Activated CD4-positive, CD25-positive, alpha-beta regulatory T cell treated with anti-CD3 and anti-CD28 coated beads, Interleukin-2, amount 50 U/mL, for 24 hours (primary cell): Measurements from ENCODE around the gene ZNF8.
A peak's percentile ranks its signal among the peaks of the same experiment; 100 is the strongest.
"Not testable (repeated sequence)": the region's sequence is repeated elsewhere in the genome, so short reads cannot be mapped to it uniquely, and the experiment has no call there.

ENCODE experiments used
- ATAC-seq, 2 donors: fragments of 150-1000 bp; cut with Tn5 transposase; one replicate each; pipeline ENCODE4 v1.10.0; 2021; ENCODE audit warnings: mild to moderate bottlenecking in 1 of 2, moderate library complexity in 1 of 2

ZNF8 gene

GRCh38 chr19:58338336-58338735 lies 59.6 kb downstream of the ZNF8 start:
- ATAC-seq: no peak

GRCh38 chr19:58338825-58339558 lies 60.2 kb downstream of the ZNF8 start:
- ATAC-seq: no peak

GRCh38 chr19:58345558-58345957 lies 66.8 kb downstream of the ZNF8 start:
- peak; percentile 22 to 26 for ATAC-seq

- peak; percentile 89 to 94 for ATAC-seq
Measured at GRCh38 chr19:58346961-58347929, 68.5 kb downstream of the ZNF8 start.

- ATAC-seq: not testable (repeated sequence)
Measured at GRCh38 chr19:58348080-58348479, 69.3 kb downstream of the ZNF8 start.

GRCh38 chr19:58349590-58349989 lies 70.8 kb downstream of the ZNF8 start:
- ATAC-seq: no peak

GRCh38 chr19:58350001-58350861 lies 71.5 kb downstream of the ZNF8 start:
- ATAC-seq: no peak

GRCh38 chr19:58350871-58351557 lies 72.3 kb downstream of the ZNF8 start:
- no peak for ATAC-seq

- ATAC-seq: no peak
Measured at GRCh38 chr19:58351558-58351878, 72.8 kb downstream of the ZNF8 start.

- ATAC-seq: no peak
Measured at GRCh38 chr19:58351990-58352755, 73.4 kb downstream of the ZNF8 start.
